WERI-Rb-1 (cell line): ENCODE measurements around the gene HMGCS2.

ENCODE experiments used
- DNase-seq: peaks from one replicate; pipeline ENCODE4 v3.0.0-alpha.2; 2020
- H3K27ac ChIP-seq: fragments of 250-450 bp; sonication (Bioruptor Pico); 2 replicates; pipeline ENCODE4 v1.5.1; 2020; ENCODE audit warnings: mild to moderate bottlenecking, moderate library complexity
- H3K27me3 ChIP-seq: fragments of 250-450 bp; sonication (Bioruptor Pico); 2 replicates; pipeline ENCODE4 v1.5.1; 2021; ENCODE audit warnings: mild to moderate bottlenecking, low read depth, moderate library complexity; ENCODE audit not compliant: insufficient read depth, severe bottlenecking
- H3K36me3 ChIP-seq: fragments of 250-450 bp; sonication (Bioruptor Pico); 2 replicates; pipeline ENCODE4 v1.5.1; 2020; ENCODE audit warnings: mild to moderate bottlenecking, moderate library complexity
- H3K4me3 ChIP-seq: 2 replicates; pipeline ENCODE4 v1.5.1; 2011; ENCODE audit warnings: low read depth, mild to moderate bottlenecking, control low read depth, low read length
- H3K9me3 ChIP-seq: fragments of 250-450 bp; sonication (Bioruptor Pico); 2 replicates; pipeline ENCODE4 v1.5.1; 2021; ENCODE audit warnings: mild to moderate bottlenecking, moderate library complexity; ENCODE audit not compliant: severe bottlenecking
- TF ChIP-seq, protein P1 (sequence below): IDR thresholded peaks from 2 replicates; pipeline ENCODE4 v1.5.1; 2011; ENCODE audit warnings: low read depth, mild to moderate bottlenecking, control low read depth, inconsistent platforms, low read length

Gene HMGCS2

DNA sequence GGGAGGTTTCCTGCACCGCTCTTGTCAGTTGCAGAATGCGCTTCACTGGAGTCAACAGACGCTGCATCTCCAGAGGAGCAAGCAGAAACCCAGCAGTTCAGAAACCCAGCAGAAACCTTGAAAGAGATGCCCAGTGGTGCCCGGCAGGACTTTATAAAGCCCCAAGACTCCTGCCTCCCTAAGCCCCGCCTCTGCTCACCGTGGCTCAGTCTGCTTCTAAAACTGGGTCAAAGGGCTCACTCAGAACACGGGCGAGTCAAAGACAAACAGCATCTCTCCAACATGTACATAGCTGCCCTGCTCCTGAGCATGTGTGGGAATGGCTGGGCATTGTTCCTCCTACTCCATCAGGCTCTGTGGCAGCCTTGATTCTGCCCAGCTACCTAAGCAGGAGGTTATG, at the start of gene HMGCS2:
Gene HMGCS2 (minus strand): TSS at position 128 of the 400 bp plus-strand sequence. CDS start 61 bp downstream, at position 67.
- TF ChIP-seq, protein P1, sequence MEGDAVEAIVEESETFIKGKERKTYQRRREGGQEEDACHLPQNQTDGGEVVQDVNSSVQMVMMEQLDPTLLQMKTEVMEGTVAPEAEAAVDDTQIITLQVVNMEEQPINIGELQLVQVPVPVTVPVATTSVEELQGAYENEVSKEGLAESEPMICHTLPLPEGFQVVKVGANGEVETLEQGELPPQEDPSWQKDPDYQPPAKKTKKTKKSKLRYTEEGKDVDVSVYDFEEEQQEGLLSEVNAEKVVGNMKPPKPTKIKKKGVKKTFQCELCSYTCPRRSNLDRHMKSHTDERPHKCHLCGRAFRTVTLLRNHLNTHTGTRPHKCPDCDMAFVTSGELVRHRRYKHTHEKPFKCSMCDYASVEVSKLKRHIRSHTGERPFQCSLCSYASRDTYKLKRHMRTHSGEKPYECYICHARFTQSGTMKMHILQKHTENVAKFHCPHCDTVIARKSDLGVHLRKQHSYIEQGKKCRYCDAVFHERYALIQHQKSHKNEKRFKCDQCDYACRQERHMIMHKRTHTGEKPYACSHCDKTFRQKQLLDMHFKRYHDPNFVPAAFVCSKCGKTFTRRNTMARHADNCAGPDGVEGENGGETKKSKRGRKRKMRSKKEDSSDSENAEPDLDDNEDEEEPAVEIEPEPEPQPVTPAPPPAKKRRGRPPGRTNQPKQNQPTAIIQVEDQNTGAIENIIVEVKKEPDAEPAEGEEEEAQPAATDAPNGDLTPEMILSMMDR = no peak
- no peak within 1 kb of the TSS for H3K4me3 ChIP-seq
- H3K9me3 ChIP-seq = no peaks in the 10 kb centered on the region
- no peaks in the 10 kb centered on the region for H3K36me3 ChIP-seq
- no peak for DNase-seq
- H3K27me3 ChIP-seq = no peaks in the 10 kb centered on the region
- no peak within 1 kb of the TSS for H3K27ac ChIP-seq

DNA sequence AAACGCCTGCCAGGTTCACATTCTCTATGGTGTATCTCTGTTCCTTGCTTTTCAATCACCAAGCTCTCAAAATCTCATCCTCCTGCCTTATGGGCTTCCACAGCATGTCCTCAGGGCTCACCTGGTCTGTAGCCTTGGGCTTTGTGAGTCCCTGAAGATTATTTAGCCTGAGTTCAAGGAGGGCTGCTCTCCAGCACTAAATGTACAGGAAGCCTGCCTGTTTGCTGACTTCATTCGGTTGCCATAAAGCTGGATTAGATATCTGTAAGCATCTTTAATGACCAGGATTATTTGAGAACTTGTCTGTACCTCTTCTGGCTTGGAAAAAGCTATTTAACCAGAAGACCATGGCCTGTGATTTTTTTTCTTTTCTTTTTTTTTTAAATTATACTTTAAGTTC, 49.5 kb upstream of the HMGCS2 start:
- H3K27me3 ChIP-seq = no peaks in the 10 kb centered on the region
- H3K9me3 ChIP-seq = no peaks in the 10 kb centered on the region
- TF ChIP-seq, protein P1 = no peak
- DNase-seq = peak; percentile 59
- no peak overlapping the region for H3K4me3 ChIP-seq
- no peaks in the 10 kb centered on the region for H3K36me3 ChIP-seq
- peak overlapping the region; percentile 10; the same call in 1 of the 2 replicates for H3K27ac ChIP-seq

DNA sequence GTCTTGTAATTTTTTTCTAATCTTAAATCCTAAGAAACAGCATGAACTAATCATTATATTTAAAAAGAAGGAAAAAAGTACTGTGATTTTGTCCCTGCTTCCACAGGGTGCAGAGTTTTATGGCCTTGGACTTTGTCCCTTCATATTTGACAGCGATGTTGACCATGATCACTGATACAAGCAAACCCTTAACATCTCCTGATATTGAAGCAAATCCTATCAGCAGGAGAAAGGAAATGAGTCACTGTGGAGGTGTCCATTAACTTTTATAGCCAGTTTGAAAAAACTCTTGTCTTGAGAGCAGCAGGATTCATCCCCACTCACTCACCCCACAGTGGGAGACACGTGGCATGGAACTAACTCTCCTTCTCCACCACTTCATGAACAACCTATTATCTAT, 47.7 kb upstream of the HMGCS2 start:
- Histone ChIP-seq H3K9me3 (no peaks in the 10 kb centered on the region), H3K36me3 (no peaks in the 10 kb centered on the region), H3K4me3 (no peak overlapping the region), H3K27me3 (no peaks in the 10 kb centered on the region), H3K27ac (no peak overlapping the region)
- TF ChIP-seq, protein P1 = no peak
- no peak for DNase-seq

DNA sequence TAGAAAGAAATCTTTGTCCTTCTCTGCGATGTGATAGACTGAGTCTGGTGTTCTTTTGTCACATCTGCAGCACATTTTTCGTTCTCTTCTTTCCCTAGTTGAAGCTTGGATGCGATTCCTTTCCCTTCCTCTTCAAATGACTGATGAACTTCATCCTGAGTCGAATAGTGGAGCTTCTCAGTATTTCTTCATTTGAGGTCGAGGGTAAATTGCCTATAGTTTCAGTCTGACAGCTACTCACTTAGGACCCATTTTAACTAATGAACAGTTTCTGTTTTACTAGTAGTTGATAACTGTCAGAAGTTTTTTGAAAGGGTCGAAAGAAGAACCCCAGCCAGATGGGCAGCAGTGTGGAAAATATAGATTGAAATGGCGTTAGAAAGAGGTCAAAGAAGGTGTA, 47.2 kb upstream of the HMGCS2 start:
- no peak for DNase-seq
- TF ChIP-seq, protein P1 = no peak
- Histone ChIP-seq H3K4me3 (no peak overlapping the region), H3K36me3 (no peaks in the 10 kb centered on the region), H3K9me3 (no peaks in the 10 kb centered on the region), H3K27ac (no peak overlapping the region), H3K27me3 (no peaks in the 10 kb centered on the region)

DNA sequence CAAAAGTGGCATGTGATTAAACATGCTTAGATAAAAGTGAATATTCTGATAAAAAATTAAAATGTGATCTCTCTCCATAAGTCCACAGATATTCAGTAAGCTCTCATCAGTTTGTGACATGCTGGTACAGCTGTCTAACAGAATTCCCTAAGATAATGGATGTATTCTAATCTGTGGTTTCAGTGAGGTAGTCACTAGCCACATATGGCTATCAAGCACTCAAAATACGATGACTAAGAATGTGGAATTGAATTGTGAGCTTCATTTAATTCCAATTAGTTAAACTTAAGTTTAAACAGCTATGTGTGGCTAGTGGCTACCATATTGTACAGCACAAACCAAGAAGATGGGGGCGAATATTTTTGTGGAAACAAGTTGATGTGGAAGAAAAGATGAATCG, 46.7 kb upstream of the HMGCS2 start:
- DNase-seq = no peak
- no peak overlapping the region for H3K27ac ChIP-seq

DNA sequence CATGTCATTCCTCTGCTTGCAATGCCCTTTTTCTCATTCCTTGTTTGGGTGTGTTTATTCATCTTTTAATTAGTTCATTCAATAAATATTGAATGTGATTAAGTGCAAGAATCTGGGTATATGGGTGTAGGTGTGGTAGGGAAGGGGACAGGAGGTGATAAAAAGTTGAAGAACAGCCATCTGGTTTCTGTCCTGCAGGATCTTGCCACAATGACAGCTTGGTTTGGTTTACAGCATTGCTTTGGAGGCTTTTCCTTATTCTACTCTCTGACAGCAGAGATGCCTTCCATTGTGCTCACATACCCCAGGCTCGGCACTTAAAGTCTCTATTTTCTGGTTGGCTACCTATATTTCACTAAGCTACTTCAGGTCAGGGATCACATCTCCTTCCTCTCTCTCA, 45.6 kb upstream of the HMGCS2 start:
- H3K27me3 ChIP-seq = no peaks in the 10 kb centered on the region
- TF ChIP-seq, protein P1 = no peak
- H3K9me3 ChIP-seq = no peaks in the 10 kb centered on the region
- DNase-seq = no peak
- no peaks in the 10 kb centered on the region for H3K36me3 ChIP-seq
- no peak overlapping the region for H3K4me3 ChIP-seq
- no peak overlapping the region for H3K27ac ChIP-seq

More for the DNA sequence above, 46.7 kb upstream of the HMGCS2 start:
- Histone ChIP-seq H3K36me3 (no peaks in the 10 kb centered on the region), H3K9me3 (no peaks in the 10 kb centered on the region), H3K4me3 (no peak overlapping the region), H3K27me3 (no peaks in the 10 kb centered on the region)
- TF ChIP-seq, protein P1 = no peak
